Stimulated activated CD8-positive, alpha-beta memory T cell treated with anti-CD3 and anti-CD28 coated beads, Interleukin-12 subunit alpha, Interleukin-12 subunit beta, amount 100 ng/mL, for 24 hours (primary cell): ENCODE measurements around the gene DIP2C.

ENCODE experiments used
- DNase-seq: peaks from one replicate; pipeline ENCODE4 v3.0.0-alpha.2; 2020; ENCODE audit errors: extremely low read depth

Gene DIP2C

GRCh38 chr10:235915-236314, 453.6 kb downstream of the DIP2C start:
- DNase-seq, result no peak

GRCh38 chr10:234708-235406, 454.6 kb downstream of the DIP2C start:
- DNase-seq, result no peak

GRCh38 chr10:232878-233277, 456.6 kb downstream of the DIP2C start:
- no peak for DNase-seq

- DNase-seq, result no peak
Observed at GRCh38 chr10:232061-232460, 457.4 kb downstream of the DIP2C start.

GRCh38 chr10:230758-231157, 458.7 kb downstream of the DIP2C start:
- DNase-seq, result no peak

- DNase-seq, result no peak
Observed at GRCh38 chr10:228366-228765, 461.1 kb downstream of the DIP2C start.

GRCh38 chr10:227014-227413, 462.5 kb downstream of the DIP2C start:
- DNase-seq, result no peak

- DNase-seq, result no peak
Observed at GRCh38 chr10:226018-226417, 463.4 kb downstream of the DIP2C start.

- DNase-seq, result no peak
Observed at GRCh38 chr10:224571-224970, 464.9 kb downstream of the DIP2C start.
